GM13976 (cell line): ENCODE results near the gene F2RL1.
"Not testable (repeated sequence)": the region's sequence is repeated elsewhere in the genome, so short reads cannot be mapped to it uniquely, and the experiment has no call there.

ENCODE experiments used
- DNase-seq: peaks from one replicate; pipeline ENCODE4 v3.0.0; 2012; ENCODE audit warnings: low spot score
- CTCF ChIP-seq: IDR thresholded peaks from 2 replicates; pipeline ENCODE4 v1.5.1; 2012; ENCODE audit warnings: borderline replicate concordance, mild to moderate bottlenecking; ENCODE audit not compliant: insufficient read depth; ENCODE audit errors: extremely low read depth, missing control alignments, control extremely low read depth
- in situ Hi-C: fragments of 300-500 bp; cut with MboI; formaldehyde crosslinking; loops from one replicate; pipeline ENCODE4 v1.12.0; 2022; ENCODE audit warnings: low sequenced_read_pairs, mixed read lengths, inconsistent platforms; ENCODE audit not compliant: unreplicated experiment

F2RL1 gene

GRCh38 chr5:76782444-76782843 is 36.4 kb upstream of the F2RL1 start:
- no peak for DNase-seq
- in situ Hi-C loops: no loop called here
- no peak for TF ChIP-seq CTCF

DNA sequence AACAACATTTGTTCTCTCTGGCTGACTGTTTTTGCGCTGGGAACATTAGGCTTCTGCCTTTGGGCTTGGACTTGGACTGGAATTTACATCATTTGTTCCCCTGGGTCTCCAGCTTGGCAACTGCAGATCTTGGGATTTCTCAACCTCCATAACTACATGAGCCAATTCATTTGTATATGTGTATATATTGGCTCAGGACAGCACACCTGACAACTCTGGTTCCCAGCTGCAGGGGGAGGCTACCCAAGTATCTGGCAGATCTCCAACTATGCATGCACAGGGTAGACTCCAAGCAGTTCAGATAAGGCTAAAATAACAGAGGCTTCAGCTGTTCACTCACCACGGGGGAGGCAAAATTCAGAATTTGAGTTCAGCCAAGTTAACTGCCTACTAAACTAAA is 31.6 kb upstream of the F2RL1 start:
- no peak for DNase-seq
- no peak for TF ChIP-seq CTCF
- in situ Hi-C loops: no loop called here

- in situ Hi-C loops: no loop called here
- no peak for DNase-seq
Measured at GRCh38 chr5:76788362-76788761, 30.5 kb upstream of the F2RL1 start.

DNA sequence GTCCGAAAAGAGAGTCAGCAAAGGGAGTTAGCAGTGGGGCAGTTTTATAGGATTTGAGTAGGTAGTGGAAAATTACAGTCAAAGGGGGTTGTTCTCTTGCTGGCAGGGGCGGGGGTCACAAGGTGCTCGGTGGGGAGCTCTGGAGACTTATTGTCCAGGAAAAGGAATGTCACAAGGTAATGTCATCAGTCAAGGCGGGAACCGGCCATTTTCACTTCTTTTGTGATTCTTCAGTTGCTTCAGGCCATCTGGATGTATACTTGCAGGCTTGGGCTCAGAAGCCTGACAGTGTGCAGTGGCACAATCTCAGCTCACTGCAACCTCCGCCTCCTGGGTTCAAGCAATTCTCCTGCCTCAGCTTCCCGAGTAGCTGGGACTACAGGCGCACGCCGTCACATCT is 29.6 kb upstream of the F2RL1 start:
- in situ Hi-C loops: not testable (repeated sequence)

More at GRCh38 chr5:76788362-76788761, 30.5 kb upstream of the F2RL1 start:
- TF ChIP-seq CTCF: no peak

DNA sequence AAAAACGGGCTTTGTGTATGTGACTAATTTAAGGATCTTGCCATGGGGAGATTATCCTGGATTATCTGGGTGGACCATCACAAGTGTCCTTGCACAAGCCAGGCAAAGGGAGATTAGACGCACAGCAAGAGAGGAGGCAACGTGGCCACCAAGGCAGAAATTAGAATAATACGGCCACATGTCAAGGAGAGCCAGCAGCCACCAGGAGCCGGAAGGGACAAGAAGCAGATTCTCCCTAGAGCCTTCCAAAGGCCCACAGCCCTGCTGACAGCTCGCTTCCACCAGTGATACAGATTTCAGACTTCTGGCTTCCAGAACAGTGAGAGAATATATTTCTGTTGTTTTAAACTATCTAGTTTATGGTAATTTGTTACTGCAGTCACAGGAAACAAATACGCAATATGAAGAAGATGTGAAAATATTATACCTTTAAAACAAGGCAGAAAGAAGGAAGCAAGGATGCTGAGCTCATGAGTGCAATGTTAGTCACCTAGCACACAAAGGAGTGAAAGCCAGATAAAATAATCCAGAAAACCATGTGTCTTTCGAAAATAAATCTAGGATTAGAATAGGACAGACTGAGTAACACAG is 28.7 kb upstream of the F2RL1 start:
- no peak for TF ChIP-seq CTCF
- in situ Hi-C loops: no loop called here
- DNase-seq: no peak

More for the DNA sequence above, 29.6 kb upstream of the F2RL1 start:
- not testable (repeated sequence) for DNase-seq

DNA sequence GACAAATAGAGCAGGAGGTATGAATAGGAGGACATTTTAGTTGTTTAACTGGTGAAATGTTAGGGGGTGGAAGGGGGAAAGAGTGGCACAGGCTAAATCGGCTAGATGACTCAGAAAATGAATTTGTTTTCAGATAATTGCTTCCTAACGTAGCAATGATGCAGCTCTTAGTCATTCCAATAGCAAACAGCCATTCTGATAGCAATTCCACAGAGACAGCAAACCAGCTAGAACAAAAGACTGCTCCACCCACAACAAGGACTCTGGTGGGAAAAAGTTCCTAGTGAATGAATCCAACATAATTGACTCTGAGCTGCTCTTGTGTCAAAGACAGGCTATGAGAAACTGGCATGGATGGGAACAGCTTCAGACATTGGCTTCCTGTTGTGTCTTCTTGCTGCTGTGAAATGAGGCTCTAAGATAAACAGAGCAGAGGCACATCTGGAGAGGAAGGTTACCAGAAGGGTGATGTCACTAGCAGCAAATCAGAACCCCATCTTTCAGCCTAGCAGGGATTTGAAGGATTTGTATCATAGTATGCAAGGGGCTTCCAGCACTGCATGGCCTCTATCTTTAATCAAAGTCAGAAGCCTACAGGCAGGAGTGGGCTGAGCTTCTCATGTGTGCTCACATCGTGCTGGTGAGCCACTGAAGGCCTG is 28.1 kb upstream of the F2RL1 start:
- no peak for DNase-seq
- TF ChIP-seq CTCF: no peak
- in situ Hi-C loops: no loop called here

DNA sequence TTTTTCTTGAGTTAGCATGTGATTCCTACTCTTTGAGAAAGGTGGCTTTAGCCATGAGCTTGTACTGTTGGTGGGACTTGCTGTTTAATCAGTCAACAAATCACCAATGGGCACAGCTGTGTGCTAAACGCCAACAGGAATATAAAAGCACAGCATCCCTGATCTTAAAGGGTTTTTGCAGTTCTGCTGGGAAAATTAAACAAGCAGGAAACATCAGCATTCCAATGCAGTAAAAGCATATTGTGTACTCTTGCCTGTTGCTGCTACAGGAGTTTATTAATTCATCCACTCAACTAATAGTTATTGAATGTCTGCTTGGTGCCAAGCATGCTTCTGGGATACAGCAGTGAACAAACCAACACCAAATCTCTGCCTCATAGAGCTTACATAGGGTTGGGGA is 27.4 kb upstream of the F2RL1 start:
- no peak for TF ChIP-seq CTCF
- DNase-seq: no peak
- in situ Hi-C loops: no loop called here
